Hematopoietic multipotent progenitor cell treated with erythropoietin and hydrocortisone succinate and interleukin-3 and kit ligand, for 8 days (in vitro differentiated cells): Measurements from ENCODE around the gene LHX3.

Source experiments
- DNase-seq: peaks from one replicate; pipeline ENCODE4 v3.0.0-alpha.2; 2015

The LHX3 gene

GRCh38 chr9:136174779-136175615 is 29.9 kb downstream of the LHX3 start:
- no peak for DNase-seq

- DNase-seq: no peak
Observed at GRCh38 chr9:136173648-136174290, 31.2 kb downstream of the LHX3 start.

- DNase-seq: no peak
Observed at GRCh38 chr9:136172412-136173079, 32.4 kb downstream of the LHX3 start.

- no peak for DNase-seq
Observed at GRCh38 chr9:136171801-136172411, 33.0 kb downstream of the LHX3 start.

GRCh38 chr9:136171009-136171800 is 33.7 kb downstream of the LHX3 start:
- DNase-seq: no peak

- peak; percentile 48 for DNase-seq
Observed at GRCh38 chr9:136170006-136170901, 34.7 kb downstream of the LHX3 start.

- DNase-seq: no peak
Observed at GRCh38 chr9:136169495-136169894, 35.4 kb downstream of the LHX3 start.

GRCh38 chr9:136163248-136163850 is 41.6 kb downstream of the LHX3 start:
- no peak for DNase-seq

- no peak for DNase-seq
Observed at GRCh38 chr9:136160995-136161610, 43.8 kb downstream of the LHX3 start.

- DNase-seq: no peak
Observed at GRCh38 chr9:136160381-136160841, 44.5 kb downstream of the LHX3 start.

- no peak for DNase-seq
Observed at GRCh38 chr9:136159851-136160250, 45.1 kb downstream of the LHX3 start.

- no peak for DNase-seq
Observed at GRCh38 chr9:136157477-136158265, 47.3 kb downstream of the LHX3 start.

- no peak for DNase-seq
Observed at GRCh38 chr9:136156209-136157120, 48.5 kb downstream of the LHX3 start.

GRCh38 chr9:136155576-136155975 is 49.4 kb downstream of the LHX3 start:
- DNase-seq: no peak

- no peak for DNase-seq
Observed at GRCh38 chr9:136154943-136155342, 50.0 kb downstream of the LHX3 start.

GRCh38 chr9:136153381-136154065 is 51.4 kb downstream of the LHX3 start:
- DNase-seq: no peak

GRCh38 chr9:136152931-136153330 is 52.0 kb downstream of the LHX3 start:
- no peak for DNase-seq

GRCh38 chr9:136152543-136152866 is 52.4 kb downstream of the LHX3 start:
- no peak for DNase-seq
